K562 (cell line): ENCODE data around the gene HES4.

Experiments
- ELF1 ChIP-seq: fragments of 200-800 bp; sonication (Bioruptor generic); IDR thresholded peaks from 2 replicates; pipeline ENCODE4 v1.6.1; 2016; ENCODE audit warnings: missing genetic modification characterization, missing compliant biosample characterization
- EZH2 ChIP-seq: IDR thresholded peaks from 2 replicates; pipeline ENCODE4 v1.6.1; 2012; ENCODE audit warnings: low read depth, mild to moderate bottlenecking, inconsistent platforms, low read length, borderline replicate concordance
- IRF2 ChIP-seq: sonication (generic); formaldehyde crosslinking; IDR thresholded peaks from 2 replicates; pipeline ENCODE4 v1.8.1; 2022; ENCODE audit warnings: mild to moderate bottlenecking, missing genetic modification reagents
- MYBL2 ChIP-seq, 2 experiments: fragments of 450-650 bp in 1 of 2; sonication (generic) in 1 of 2; formaldehyde crosslinking in 1 of 2; IDR thresholded peaks; 2 replicates each; pipeline versions ENCODE4 v1.6.1 to v1.8.1; 2017 to 2022; ENCODE audit warnings: borderline replicate concordance in 1 of 2, inconsistent platforms in 1 of 2, low read depth in 1 of 2, mild to moderate bottlenecking in 1 of 2, missing genetic modification reagents in 1 of 2, moderate library complexity in 1 of 2
- MYC ChIP-seq, 2 experiments: fragments of 250-450 bp in 1 of 2; sonication (Bioruptor Pico) in 1 of 2; IDR thresholded peaks; 2 replicates each; pipeline versions ENCODE4 v1.5.1 to v1.6.1; 2012 to 2021; ENCODE audit warnings: low read depth in 2 of 2, borderline replicate concordance in 1 of 2, improper control_type of control experiment in 1 of 2, low read length in 1 of 2, mild to moderate bottlenecking in 1 of 2, moderate library complexity in 1 of 2
- PML ChIP-seq: IDR thresholded peaks from 2 replicates; pipeline ENCODE4 v1.6.1; 2012; ENCODE audit warnings: low read length, inconsistent platforms
- SAP30 ChIP-seq: fragments of 200-600 bp; sonication (generic); IDR thresholded peaks from 2 replicates; pipeline ENCODE4 v1.6.1; 2012; ENCODE audit warnings: borderline replicate concordance, low read depth, mild to moderate bottlenecking, moderate library complexity, low read length, control low read depth, inconsistent platforms; ENCODE audit not compliant: insufficient read depth, poor library complexity, severe bottlenecking
- ZC3H11A ChIP-seq: IDR thresholded peaks from 2 replicates; pipeline ENCODE4 v1.6.1; 2012; ENCODE audit warnings: low read depth, low read length, improper control_type of control experiment
- ZNF431 ChIP-seq: sonication (generic); formaldehyde crosslinking; IDR thresholded peaks from 2 replicates; pipeline ENCODE4 v1.8.0; 2022; ENCODE audit warnings: mild to moderate bottlenecking, missing genetic modification reagents
- TF ChIP-seq, protein P1 (sequence below), 3 experiments: IDR thresholded peaks in 2 of 3; conservative IDR thresholded peaks in 1 of 3; 2 replicates each; pipeline ENCODE4 v1.5.1; 2011 to 2012; ENCODE audit warnings: low read length in 3 of 3, mild to moderate bottlenecking in 3 of 3, control low read depth in 2 of 3, improper control_type of control experiment in 1 of 3, inconsistent platforms in 1 of 3, low read depth in 1 of 3, mixed read lengths in 1 of 3, moderate library complexity in 1 of 3; ENCODE audit not compliant: insufficient read depth in 2 of 3

DNA sequence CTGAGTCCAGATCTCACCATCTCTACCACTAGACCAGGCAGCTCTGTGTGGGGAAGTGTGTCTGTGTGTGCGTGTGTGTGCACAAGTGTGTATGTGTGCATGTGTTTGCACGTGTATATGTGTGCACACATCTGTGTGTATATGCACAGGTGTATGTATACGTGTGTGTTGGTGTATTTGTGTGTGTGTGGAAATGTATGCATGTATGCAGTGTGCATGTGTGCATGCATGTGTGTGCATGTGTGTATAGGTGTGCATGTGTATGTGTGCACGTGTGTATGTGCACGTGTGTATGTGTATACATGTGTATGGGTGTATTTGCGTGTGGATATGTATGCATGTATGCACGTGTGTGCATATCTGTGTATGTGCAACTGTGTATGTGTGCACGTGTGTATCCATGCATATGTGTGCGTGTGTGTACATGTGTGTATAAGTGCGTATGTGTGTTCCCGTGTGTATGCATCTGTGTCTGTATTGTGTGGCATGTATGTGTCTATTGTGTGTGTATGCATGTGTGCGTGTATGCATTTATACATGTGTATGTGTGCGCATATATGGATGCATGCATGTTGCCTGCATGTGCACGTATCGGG lies 30.5 kb downstream of the HES4 start:
- TF ChIP-seq, protein P1, sequence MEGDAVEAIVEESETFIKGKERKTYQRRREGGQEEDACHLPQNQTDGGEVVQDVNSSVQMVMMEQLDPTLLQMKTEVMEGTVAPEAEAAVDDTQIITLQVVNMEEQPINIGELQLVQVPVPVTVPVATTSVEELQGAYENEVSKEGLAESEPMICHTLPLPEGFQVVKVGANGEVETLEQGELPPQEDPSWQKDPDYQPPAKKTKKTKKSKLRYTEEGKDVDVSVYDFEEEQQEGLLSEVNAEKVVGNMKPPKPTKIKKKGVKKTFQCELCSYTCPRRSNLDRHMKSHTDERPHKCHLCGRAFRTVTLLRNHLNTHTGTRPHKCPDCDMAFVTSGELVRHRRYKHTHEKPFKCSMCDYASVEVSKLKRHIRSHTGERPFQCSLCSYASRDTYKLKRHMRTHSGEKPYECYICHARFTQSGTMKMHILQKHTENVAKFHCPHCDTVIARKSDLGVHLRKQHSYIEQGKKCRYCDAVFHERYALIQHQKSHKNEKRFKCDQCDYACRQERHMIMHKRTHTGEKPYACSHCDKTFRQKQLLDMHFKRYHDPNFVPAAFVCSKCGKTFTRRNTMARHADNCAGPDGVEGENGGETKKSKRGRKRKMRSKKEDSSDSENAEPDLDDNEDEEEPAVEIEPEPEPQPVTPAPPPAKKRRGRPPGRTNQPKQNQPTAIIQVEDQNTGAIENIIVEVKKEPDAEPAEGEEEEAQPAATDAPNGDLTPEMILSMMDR (IDR thresholded peaks at IDR 0.05 in 2 of 3, conservative IDR thresholded peaks at IDR 0.05 in 1 of 3; ENCODE audit: insufficient read depth in 2 of 3, low read depth in 1 of 3, low read length in 3 of 3), result no peak
- no peak for TF ChIP-seq EZH2
- TF ChIP-seq PML, result no peak
- no peak for TF ChIP-seq SAP30
- TF ChIP-seq ELF1 (tag), result no peak
- TF ChIP-seq MYC (IDR thresholded peaks at IDR 0.05; ENCODE audit: low read depth, low read length), result no peak
- TF ChIP-seq MYC (CRISPR knock-in tag; IDR thresholded peaks at IDR 0.05; ENCODE audit: borderline replicate concordance, low read depth), result no peak
- TF ChIP-seq ZC3H11A, result no peak
- TF ChIP-seq MYBL2 (IDR thresholded peaks at IDR 0.05; ENCODE audit: low read depth), result no peak
- no peak for TF ChIP-seq MYBL2 (CRISPR knock-in tag; IDR thresholded peaks at IDR 0.05; ENCODE audit: borderline replicate concordance)
- no peak for TF ChIP-seq ZNF431 (CRISPR knock-in tag)
- TF ChIP-seq IRF2, result no peak; the same call in 1 of the 2 replicates
